ENCODE measurements around the gene NLRP9.

Gene NLRP9

DNA sequence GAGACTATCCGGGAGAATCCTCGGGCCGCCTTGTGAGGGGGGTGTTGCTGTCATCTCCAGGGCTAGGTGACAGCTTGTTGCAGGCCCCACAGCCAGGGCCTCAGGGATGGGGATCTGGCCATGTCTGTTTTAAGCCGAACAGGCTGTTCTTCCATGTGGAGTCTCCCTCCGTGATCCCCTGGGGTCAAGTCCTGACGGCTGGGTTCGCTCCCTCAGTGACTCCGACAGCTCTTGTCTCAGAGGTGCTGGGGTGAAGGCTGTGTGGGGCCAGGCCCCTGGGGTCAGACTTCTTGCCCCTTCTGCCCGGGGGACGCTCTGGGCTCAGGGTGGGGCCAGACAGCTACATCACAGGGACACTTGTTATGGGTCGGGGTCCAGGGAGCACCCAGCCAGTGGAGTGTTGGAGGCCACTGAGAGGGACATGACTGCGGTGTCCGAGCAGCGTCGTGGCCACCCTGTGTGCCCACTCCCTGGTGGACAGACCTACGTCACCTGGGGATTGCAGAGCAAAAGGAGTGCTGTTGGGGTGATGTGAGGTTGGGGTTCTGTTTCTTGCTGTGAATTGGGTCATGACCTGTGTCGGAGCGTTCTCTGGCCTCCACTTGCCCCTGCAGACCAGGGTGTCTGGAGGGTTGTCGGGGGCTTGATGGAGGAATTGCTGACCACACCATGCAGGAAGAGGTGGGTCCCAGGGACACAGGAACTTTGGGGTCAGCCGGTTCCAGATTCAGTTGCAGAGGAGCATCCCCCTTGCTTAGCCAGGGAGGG lies 41.7 kb downstream of the NLRP9 start:
- DNase-seq (ENCODE audit: low read depth in 2 of 2) = no peak
- TF ChIP-seq, protein P1, sequence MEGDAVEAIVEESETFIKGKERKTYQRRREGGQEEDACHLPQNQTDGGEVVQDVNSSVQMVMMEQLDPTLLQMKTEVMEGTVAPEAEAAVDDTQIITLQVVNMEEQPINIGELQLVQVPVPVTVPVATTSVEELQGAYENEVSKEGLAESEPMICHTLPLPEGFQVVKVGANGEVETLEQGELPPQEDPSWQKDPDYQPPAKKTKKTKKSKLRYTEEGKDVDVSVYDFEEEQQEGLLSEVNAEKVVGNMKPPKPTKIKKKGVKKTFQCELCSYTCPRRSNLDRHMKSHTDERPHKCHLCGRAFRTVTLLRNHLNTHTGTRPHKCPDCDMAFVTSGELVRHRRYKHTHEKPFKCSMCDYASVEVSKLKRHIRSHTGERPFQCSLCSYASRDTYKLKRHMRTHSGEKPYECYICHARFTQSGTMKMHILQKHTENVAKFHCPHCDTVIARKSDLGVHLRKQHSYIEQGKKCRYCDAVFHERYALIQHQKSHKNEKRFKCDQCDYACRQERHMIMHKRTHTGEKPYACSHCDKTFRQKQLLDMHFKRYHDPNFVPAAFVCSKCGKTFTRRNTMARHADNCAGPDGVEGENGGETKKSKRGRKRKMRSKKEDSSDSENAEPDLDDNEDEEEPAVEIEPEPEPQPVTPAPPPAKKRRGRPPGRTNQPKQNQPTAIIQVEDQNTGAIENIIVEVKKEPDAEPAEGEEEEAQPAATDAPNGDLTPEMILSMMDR (IDR thresholded peaks at IDR 0.05; ENCODE audit: low read depth, low read length) = no peak
- no peak overlapping the region for H3K4me3 ChIP-seq (replicated peaks in 1 of 2; ENCODE audit: low read depth in 2 of 2, low read length in 2 of 2)

GRCh38 chr19:55695511-55696290 lies 42.5 kb downstream of the NLRP9 start:
- DNase-seq (ENCODE audit: low read depth in 2 of 2) = no peak
- no peak overlapping the region for H3K4me3 ChIP-seq (replicated peaks in 1 of 2; ENCODE audit: low read depth in 2 of 2, low read length in 2 of 2)
- TF ChIP-seq, protein P1 (IDR thresholded peaks at IDR 0.05; ENCODE audit: low read depth, low read length) = no peak

GRCh38 chr19:55694656-55695491 lies 43.3 kb downstream of the NLRP9 start:
- TF ChIP-seq, protein P1 (IDR thresholded peaks at IDR 0.05; ENCODE audit: low read depth, low read length) = no peak
- DNase-seq (ENCODE audit: low read depth in 2 of 2) = no peak
- no peak overlapping the region for H3K4me3 ChIP-seq (replicated peaks in 1 of 2; ENCODE audit: low read depth in 2 of 2, low read length in 2 of 2)

DNA sequence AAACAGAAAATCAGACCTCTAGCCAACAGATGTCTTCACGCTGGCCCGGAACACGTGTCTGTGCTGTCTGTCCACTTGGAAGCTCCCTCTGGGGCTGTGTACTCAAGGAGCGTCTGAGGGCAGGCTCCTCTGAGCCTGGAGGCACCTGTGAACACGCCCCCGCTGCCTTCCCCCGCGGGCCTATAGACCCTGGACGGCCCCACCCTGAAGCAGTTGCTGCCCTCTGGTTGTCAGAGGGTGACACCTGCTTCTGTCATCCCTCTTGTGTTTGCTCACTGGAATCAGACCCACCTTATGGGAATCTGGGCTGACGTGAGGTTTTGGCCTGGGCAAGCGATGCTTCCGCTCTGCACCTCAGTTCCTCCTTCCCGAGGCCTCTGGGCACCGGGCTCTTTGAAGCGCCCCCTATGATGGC lies 44.0 kb downstream of the NLRP9 start:
- no peak for DNase-seq (ENCODE audit: low read depth in 2 of 2)
- H3K4me3 ChIP-seq (replicated peaks in 1 of 2; ENCODE audit: low read depth in 2 of 2, low read length in 2 of 2) = no peak overlapping the region
- TF ChIP-seq, protein P1 (IDR thresholded peaks at IDR 0.05; ENCODE audit: low read depth, low read length) = no peak

- H3K4me3 ChIP-seq (replicated peaks in 1 of 2; ENCODE audit: low read depth in 2 of 2, low read length in 2 of 2) = no peak overlapping the region
- TF ChIP-seq, protein P1 (IDR thresholded peaks at IDR 0.05; ENCODE audit: low read depth, low read length) = no peak
- no peak for DNase-seq (ENCODE audit: low read depth in 2 of 2)
Measured at GRCh38 chr19:55693336-55693974, 44.7 kb downstream of the NLRP9 start.

- DNase-seq (ENCODE audit: low read depth in 2 of 2) = no peak
- TF ChIP-seq, protein P1 (IDR thresholded peaks at IDR 0.05; ENCODE audit: low read depth, low read length) = no peak
- no peak overlapping the region for H3K4me3 ChIP-seq (replicated peaks in 1 of 2; ENCODE audit: low read depth in 2 of 2, low read length in 2 of 2)
Measured at GRCh38 chr19:55692681-55693081, 45.5 kb downstream of the NLRP9 start.
